ENCODE measurements around the gene CNTNAP2. TPM values are rescaled to one million over a fixed set of nuclear protein-coding genes. Genes with fewer than 3 reads are reported as not detected.

The CNTNAP2 gene
- total RNA-seq, 3 donors from 2014 or later (not counting 1 experiment from before 2014, with no cell fraction given) = 0.18 to 1.1 TPM; not detected in 1

DNA sequence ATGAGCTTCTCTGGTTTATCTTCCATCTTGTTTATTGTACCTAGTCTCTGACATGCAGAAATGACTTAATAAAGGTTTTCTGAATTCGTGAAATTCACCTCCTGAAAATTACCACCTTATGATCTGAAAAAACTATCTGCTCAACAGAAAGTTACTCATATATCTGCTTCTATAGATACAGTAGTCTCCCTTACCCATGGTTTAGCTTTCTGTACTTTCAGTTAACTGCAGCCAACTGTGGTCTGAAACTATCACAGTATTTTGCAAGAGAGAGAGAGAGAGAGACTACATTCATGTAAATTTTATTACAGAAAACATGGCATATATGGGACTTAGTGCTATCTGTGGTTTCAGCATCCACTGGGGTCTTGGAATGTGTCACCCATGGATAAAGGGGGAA lies 1564.9 kb downstream of the CNTNAP2 start:
- intact Hi-C loops (cut with micrococcal nuclease) = no loop called here
- Mint-ChIP-seq H3K9me3 (peaks cover 9 to 11% of the 10 kb centered on the region in 2 donors), H3K4me3 (no peak overlapping the region), H3K27me3 (ENCODE audit: low read depth in 2 of 2) (no peaks in the 10 kb centered on the region), H3K36me3 (no peaks in the 10 kb centered on the region), H3K4me1 (no peaks in the 10 kb centered on the region), H3K27ac (no peak overlapping the region)
- DNase-seq (no peak), ATAC-seq (no peak)
- TF ChIP-seq, protein P1, sequence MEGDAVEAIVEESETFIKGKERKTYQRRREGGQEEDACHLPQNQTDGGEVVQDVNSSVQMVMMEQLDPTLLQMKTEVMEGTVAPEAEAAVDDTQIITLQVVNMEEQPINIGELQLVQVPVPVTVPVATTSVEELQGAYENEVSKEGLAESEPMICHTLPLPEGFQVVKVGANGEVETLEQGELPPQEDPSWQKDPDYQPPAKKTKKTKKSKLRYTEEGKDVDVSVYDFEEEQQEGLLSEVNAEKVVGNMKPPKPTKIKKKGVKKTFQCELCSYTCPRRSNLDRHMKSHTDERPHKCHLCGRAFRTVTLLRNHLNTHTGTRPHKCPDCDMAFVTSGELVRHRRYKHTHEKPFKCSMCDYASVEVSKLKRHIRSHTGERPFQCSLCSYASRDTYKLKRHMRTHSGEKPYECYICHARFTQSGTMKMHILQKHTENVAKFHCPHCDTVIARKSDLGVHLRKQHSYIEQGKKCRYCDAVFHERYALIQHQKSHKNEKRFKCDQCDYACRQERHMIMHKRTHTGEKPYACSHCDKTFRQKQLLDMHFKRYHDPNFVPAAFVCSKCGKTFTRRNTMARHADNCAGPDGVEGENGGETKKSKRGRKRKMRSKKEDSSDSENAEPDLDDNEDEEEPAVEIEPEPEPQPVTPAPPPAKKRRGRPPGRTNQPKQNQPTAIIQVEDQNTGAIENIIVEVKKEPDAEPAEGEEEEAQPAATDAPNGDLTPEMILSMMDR (IDR thresholded peaks at IDR 0.05) = no peak
- H3K27me3 ChIP-seq (ENCODE audit: control insufficient read depth, insufficient read depth, low read length) = no peaks in the 10 kb centered on the region
- 0% methylated on average over 1 of the region's 1 CpG for WGBS (ENCODE audit: insufficient coverage)
- no peak overlapping the region for H3K4me3 ChIP-seq (ENCODE audit: low read length)
- H3K9me3 ChIP-seq (ENCODE audit: control insufficient read depth, insufficient read depth, low read length) = no peaks in the 10 kb centered on the region
- H3K4me1 ChIP-seq (ENCODE audit: control insufficient read depth, insufficient read depth, low read length) = no peaks in the 10 kb centered on the region
- H3K27ac ChIP-seq (ENCODE audit: low read length) = no peak overlapping the region
- no peaks in the 10 kb centered on the region for H3K36me3 ChIP-seq (ENCODE audit: control insufficient read depth, insufficient read depth, low read length)

DNA sequence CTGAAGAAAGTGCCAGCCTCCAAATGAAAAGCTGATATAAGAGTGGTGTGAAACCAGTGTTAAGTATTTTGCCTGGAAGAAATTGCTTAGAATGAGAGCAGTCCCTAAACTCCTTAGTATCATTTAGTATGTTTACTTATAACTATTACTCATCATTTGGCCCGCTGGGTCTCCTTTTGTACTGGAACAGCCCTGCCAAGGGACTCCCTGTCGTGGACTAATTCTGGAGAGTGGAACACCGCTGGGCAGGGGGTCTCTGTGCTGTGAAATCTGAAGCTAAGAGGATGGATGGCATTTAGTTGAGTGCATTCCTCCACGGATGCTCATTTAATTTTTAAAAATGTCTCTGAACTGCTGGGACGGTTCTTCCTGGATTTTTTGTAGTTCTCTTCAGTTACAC lies 1584.1 kb downstream of the CNTNAP2 start:
- H3K36me3 ChIP-seq (ENCODE audit: control insufficient read depth, insufficient read depth, low read length) = no peaks in the 10 kb centered on the region
- ATAC-seq = no peak
- no peaks in the 10 kb centered on the region for H3K27me3 ChIP-seq (ENCODE audit: control insufficient read depth, insufficient read depth, low read length)
- no peak overlapping the region for H3K4me3 ChIP-seq (ENCODE audit: low read length)
- no peaks in the 10 kb centered on the region for H3K9me3 ChIP-seq (ENCODE audit: control insufficient read depth, insufficient read depth, low read length)
- TF ChIP-seq, protein P1 (IDR thresholded peaks at IDR 0.05) = no peak
- H3K27me3 Mint-ChIP-seq (ENCODE audit: low read depth in 2 of 2) = no peaks in the 10 kb centered on the region
- no peak overlapping the region for H3K27ac ChIP-seq (ENCODE audit: low read length)
- H3K36me3 Mint-ChIP-seq = no peaks in the 10 kb centered on the region
- DNase-seq = no peak
- no peak overlapping the region for H3K4me3 Mint-ChIP-seq
- no peak overlapping the region for H3K27ac Mint-ChIP-seq
- 88% methylated on average over 4 of the region's 5 CpGs for WGBS (ENCODE audit: insufficient coverage)
- peaks cover 14 to 35% of the 10 kb centered on the region in 2 donors for H3K9me3 Mint-ChIP-seq
- no peaks in the 10 kb centered on the region for H3K4me1 ChIP-seq (ENCODE audit: control insufficient read depth, insufficient read depth, low read length)
- intact Hi-C loops (cut with micrococcal nuclease) = no loop called here
- H3K4me1 Mint-ChIP-seq = no peaks in the 10 kb centered on the region

DNA sequence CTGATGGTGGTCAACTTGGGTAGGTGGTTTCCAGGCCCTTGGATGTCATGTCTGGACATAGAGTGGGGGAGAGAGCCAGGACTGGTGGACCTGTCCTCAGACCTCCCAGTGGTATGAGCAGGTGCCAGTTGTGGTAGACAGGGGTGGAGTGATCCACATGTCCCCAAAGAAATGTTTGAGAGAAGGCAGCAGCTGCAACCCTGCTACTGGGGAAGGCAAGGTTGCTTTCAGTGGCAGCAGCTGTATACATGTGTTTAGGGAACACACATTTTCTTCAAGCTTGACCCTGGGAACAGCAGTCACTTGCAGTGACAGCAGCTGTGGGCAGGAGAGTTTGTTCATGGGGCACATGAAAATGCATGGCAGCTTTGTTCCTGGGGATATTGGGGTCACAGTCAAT lies 1591.3 kb downstream of the CNTNAP2 start:
- ATAC-seq = no peak
- no peaks in the 10 kb centered on the region for H3K4me1 ChIP-seq (ENCODE audit: control insufficient read depth, insufficient read depth, low read length)
- Mint-ChIP-seq H3K4me3 (no peak overlapping the region), H3K27me3 (ENCODE audit: low read depth in 2 of 2) (no peaks in the 10 kb centered on the region), H3K36me3 (peaks cover 13% of the 10 kb centered on the region), H3K9me3 (peaks cover 23 to 25% of the 10 kb centered on the region in 2 donors), H3K27ac (no peak overlapping the region), H3K4me1 (no peaks in the 10 kb centered on the region)
- intact Hi-C loops (cut with micrococcal nuclease) = no loop called here
- H3K36me3 ChIP-seq (ENCODE audit: control insufficient read depth, insufficient read depth, low read length) = no peaks in the 10 kb centered on the region
- DNase-seq = no peak
- H3K27ac ChIP-seq (ENCODE audit: low read length) = no peak overlapping the region
- TF ChIP-seq, protein P1 (IDR thresholded peaks at IDR 0.05) = no peak
- no peak overlapping the region for H3K4me3 ChIP-seq (ENCODE audit: low read length)
- H3K9me3 ChIP-seq (ENCODE audit: control insufficient read depth, insufficient read depth, low read length) = peaks cover 20% of the 10 kb centered on the region
- H3K27me3 ChIP-seq (ENCODE audit: control insufficient read depth, insufficient read depth, low read length) = no peaks in the 10 kb centered on the region

DNA sequence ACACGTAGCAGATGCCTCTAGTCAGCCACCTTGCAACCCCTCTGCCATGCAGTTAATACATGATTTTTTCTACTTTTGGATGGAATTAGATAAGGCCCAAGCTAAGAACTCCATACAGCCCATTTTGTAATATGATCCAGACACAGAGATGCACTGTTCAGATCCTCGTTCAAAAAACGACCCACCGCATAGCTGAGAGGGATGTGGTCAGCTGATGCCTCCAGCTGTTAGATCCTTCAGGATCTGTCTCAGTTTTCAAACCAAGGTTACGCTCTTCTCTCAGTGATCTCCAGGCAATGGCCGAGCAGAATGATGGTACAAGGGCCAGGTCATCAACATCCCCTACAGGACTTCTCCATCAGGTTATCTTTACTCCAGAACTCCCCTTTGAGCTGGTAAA lies 1592.3 kb downstream of the CNTNAP2 start:
- Histone ChIP-seq H3K4me1 (ENCODE audit: control insufficient read depth, insufficient read depth, low read length) (no peaks in the 10 kb centered on the region), H3K4me3 (ENCODE audit: low read length) (no peak overlapping the region), H3K27me3 (ENCODE audit: control insufficient read depth, insufficient read depth, low read length) (no peaks in the 10 kb centered on the region), H3K9me3 (ENCODE audit: control insufficient read depth, insufficient read depth, low read length) (peaks cover 20% of the 10 kb centered on the region), H3K36me3 (ENCODE audit: control insufficient read depth, insufficient read depth, low read length) (no peaks in the 10 kb centered on the region), H3K27ac (ENCODE audit: low read length) (no peak overlapping the region)
- Mint-ChIP-seq H3K9me3 (peaks cover 22 to 23% of the 10 kb centered on the region in 2 donors), H3K36me3 (peaks cover 13% of the 10 kb centered on the region), H3K4me1 (no peaks in the 10 kb centered on the region), H3K4me3 (no peak overlapping the region), H3K27ac (no peak overlapping the region), H3K27me3 (ENCODE audit: low read depth in 2 of 2) (no peaks in the 10 kb centered on the region)
- no peak for ATAC-seq
- 90% methylated on average over 6 of the region's 6 CpGs for WGBS (ENCODE audit: insufficient coverage)
- TF ChIP-seq, protein P1 (IDR thresholded peaks at IDR 0.05) = no peak
- DNase-seq = no peak
- intact Hi-C loops (cut with micrococcal nuclease) = no loop called here

All from natural killer cell (primary cell).